CD14-positive monocyte (primary cell): ENCODE results near the gene IGF1R. TPM values are rescaled to one million over a fixed set of nuclear protein-coding genes. Genes with fewer than 3 reads are reported as not detected.

ENCODE experiments used
- DNase-seq, 3 donors: peaks; one replicate each; pipeline ENCODE4 v3.0.0-alpha.2; 2011 to 2022
- H2AFZ ChIP-seq: 2 replicates; pipeline ENCODE4 v1.6.0; 2012; ENCODE audit warnings: mild to moderate bottlenecking, low read depth, low read length, inconsistent platforms; ENCODE audit not compliant: insufficient read depth, poor library complexity, severe bottlenecking
- H3K27ac ChIP-seq, 2 donors: 1 replicate in 1 of 2; 2 replicates in 1 of 2; pipeline ENCODE4 v1.5.1; 2012 to 2013; ENCODE audit warnings: low read length in 2 of 2, control low read depth in 1 of 2, inconsistent platforms in 1 of 2, low read depth in 1 of 2, mild to moderate bottlenecking in 1 of 2
- H3K27me3 ChIP-seq, 2 donors: one replicate each; pipeline versions ENCODE4 v1.6.0 to v1.6.1; 2011 to 2013; ENCODE audit warnings: low read length in 2 of 2; ENCODE audit not compliant: control insufficient read depth in 2 of 2, insufficient read depth in 2 of 2
- H3K36me3 ChIP-seq, 2 donors: replicated peaks in 1 of 2; 1 replicate in 1 of 2; 2 replicates in 1 of 2; pipeline versions ENCODE4 v1.5.1 to v1.6.1; 2012 to 2013; ENCODE audit warnings: low read length in 2 of 2, control low read depth in 1 of 2, inconsistent platforms in 1 of 2, mild to moderate bottlenecking in 1 of 2; ENCODE audit not compliant: insufficient read depth in 2 of 2, control insufficient read depth in 1 of 2
- H3K4me1 ChIP-seq, 2 donors: 1 replicate in 1 of 2; 2 replicates in 1 of 2; pipeline versions ENCODE4 v1.5.1 to v1.6.1; 2012 to 2013; ENCODE audit warnings: low read length in 2 of 2, control low read depth in 1 of 2, inconsistent platforms in 1 of 2, mild to moderate bottlenecking in 1 of 2, moderate library complexity in 1 of 2; ENCODE audit not compliant: insufficient read depth in 2 of 2, control insufficient read depth in 1 of 2
- H3K4me2 ChIP-seq: replicated peaks from 2 replicates; pipeline ENCODE3; 2012; ENCODE audit warnings: low read length, moderate library complexity, mild to moderate bottlenecking; ENCODE audit not compliant: poor library complexity, severe bottlenecking; ENCODE audit errors: extremely low read depth
- H3K4me3 ChIP-seq, 3 experiments: fragments of 200-600 bp in 1 of 3; sonication (generic) in 1 of 3; replicated peaks in 1 of 3; 1 replicate in 2 of 3; 2 replicates in 1 of 3; pipeline ENCODE4 v1.5.1; 2011 to 2013; ENCODE audit warnings: low read length in 3 of 3, mild to moderate bottlenecking in 3 of 3, control low read depth in 2 of 3, low read depth in 2 of 3, inconsistent platforms in 1 of 3, moderate library complexity in 1 of 3
- H3K79me2 ChIP-seq: 2 replicates; pipeline ENCODE4 v1.6.0; 2012; ENCODE audit warnings: mild to moderate bottlenecking, control low read depth, inconsistent platforms, low read length, moderate library complexity; ENCODE audit not compliant: insufficient read depth
- H3K9ac ChIP-seq: 2 replicates; pipeline ENCODE4 v1.6.0; 2017; ENCODE audit warnings: low read length, mild to moderate bottlenecking; ENCODE audit not compliant: insufficient read depth, poor library complexity, severe bottlenecking
- H3K9me3 ChIP-seq, 2 donors: replicated peaks in 1 of 2; 1 replicate in 1 of 2; 2 replicates in 1 of 2; pipeline versions ENCODE4 v1.5.1 to v1.6.1; 2012 to 2013; ENCODE audit warnings: low read length in 2 of 2, control low read depth in 1 of 2; ENCODE audit not compliant: control insufficient read depth in 1 of 2, insufficient read depth in 1 of 2
- H4K20me1 ChIP-seq: 2 replicates; pipeline ENCODE4 v1.6.0; 2012; ENCODE audit warnings: mild to moderate bottlenecking, low read length, control low read depth, moderate library complexity; ENCODE audit not compliant: insufficient read depth
- H3K27ac Mint-ChIP-seq, 7 donors: one replicate each; pipeline ENCODE4 v1.8.0; 2020; ENCODE audit warnings: mild to moderate bottlenecking in 7 of 7, mixed read lengths in 7 of 7, moderate library complexity in 6 of 7, inconsistent platforms in 2 of 7
- H3K27me3 Mint-ChIP-seq, 3 donors: one replicate each; pipeline ENCODE4 v1.8.0; 2021 to 2022; ENCODE audit warnings: low read depth in 3 of 3, mild to moderate bottlenecking in 3 of 3, mixed read lengths in 3 of 3, moderate library complexity in 3 of 3, inconsistent platforms in 1 of 3
- H3K36me3 Mint-ChIP-seq, 2 donors: one replicate each; pipeline ENCODE4 v1.8.0; 2020; ENCODE audit warnings: mixed read lengths in 2 of 2, inconsistent platforms in 1 of 2, mild to moderate bottlenecking in 1 of 2
- H3K4me1 Mint-ChIP-seq: one replicate; pipeline ENCODE4 v1.8.0; 2020; ENCODE audit warnings: mild to moderate bottlenecking, mixed read lengths
- H3K4me3 Mint-ChIP-seq, 2 donors: one replicate each; pipeline ENCODE4 v1.8.0; 2020; ENCODE audit warnings: mild to moderate bottlenecking in 2 of 2, mixed read lengths in 2 of 2, moderate library complexity in 1 of 2
- H3K9me3 Mint-ChIP-seq, 7 donors: one replicate each; pipeline ENCODE4 v1.8.0; 2020 to 2022; ENCODE audit warnings: mixed read lengths in 7 of 7, mild to moderate bottlenecking in 6 of 7, moderate library complexity in 6 of 7, inconsistent platforms in 2 of 7
- WGBS: methylation state at CpG from one replicate; pipeline ENCODE4 v1.1.5; 2013; ENCODE audit warnings: missing lambda C conversion rate; ENCODE audit not compliant: insufficient coverage; 5-methylcytosine and 5-hydroxymethylcytosine counted together
- intact Hi-C, 2 donors: fragments of 100-400 bp; cut with micrococcal nuclease; formaldehyde crosslinking; loops; one replicate each; pipeline versions ENCODE4 v1.15.0 to v1.15.1; 2023
- polyA plus RNA-seq, 3 donors: library from polyadenylated mRNA; depleted of rRNA in 1 of 3; unstranded in 2 of 3; stranded (reverse) in 1 of 3; fragments of 300-500 nt in 2 of 3; fragments of >200 nt in 1 of 3; fragmentation: Illumina TruSeq in 2 of 3; gene quantifications; 1 replicate in 2 of 3; 2 replicates in 1 of 3; pipeline ENCODE4 v1.2.3, GENCODE V29; 2012 to 2021
- TF ChIP-seq, protein P1 (sequence below): fragments of 200-600 bp; IDR thresholded peaks from one replicate; pipeline ENCODE4 v1.8.0; 2022; ENCODE audit warnings: antibody characterized with exemption, mild to moderate bottlenecking

Gene IGF1R
- polyA plus RNA-seq, 3 donors = 0.35 to 4.9 (median 0.67) TPM

DNA sequence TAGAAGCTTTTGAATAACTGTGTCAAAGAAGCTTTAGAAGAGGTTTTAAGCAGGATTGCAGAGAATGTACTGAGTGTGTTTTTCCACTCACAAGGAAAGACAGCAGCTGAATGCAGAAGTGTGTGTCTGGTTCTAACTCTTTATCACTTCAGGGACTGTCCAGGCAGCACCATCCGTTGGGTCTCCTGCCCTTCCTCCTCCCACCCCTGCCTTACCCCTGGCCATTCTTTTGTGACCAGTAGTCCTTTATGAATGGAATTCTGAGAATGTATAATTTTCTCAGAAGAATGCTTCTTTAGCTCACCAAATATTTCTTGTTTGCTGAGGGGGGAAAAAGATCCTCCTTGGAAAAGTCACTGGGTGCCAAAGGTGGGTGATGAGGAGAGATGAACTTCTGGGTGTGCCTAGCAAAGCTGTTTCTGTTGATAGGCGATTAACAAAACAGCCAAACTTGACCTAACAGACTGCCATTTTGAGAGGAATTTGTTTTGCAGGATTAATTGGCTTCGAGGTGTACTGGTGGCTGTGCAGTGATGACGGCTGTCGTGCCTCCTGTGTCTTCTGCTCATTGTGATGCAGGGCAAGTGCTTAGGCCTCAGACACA lies 70.9 kb downstream of the IGF1R start:
- peaks cover 0 to 3% (median 0%) of the 10 kb centered on the region in 3 donors for H3K27me3 Mint-ChIP-seq
- Histone ChIP-seq H2AFZ (no peak overlapping the region), H3K4me2 (no peak overlapping the region), H3K9me3 (no peaks in the 10 kb centered on the region), H3K27me3 (no peaks in the 10 kb centered on the region), H3K79me2 (peaks cover 91% of the 10 kb centered on the region), H3K36me3 (no peaks in the 10 kb centered on the region), H4K20me1 (peaks cover 95% of the 10 kb centered on the region), H3K4me3 (no peak overlapping the region), H3K27ac (no peak overlapping the region), H3K4me1 (peaks cover 8 to 20% of the 10 kb centered on the region in 2 donors), H3K9ac (no peak overlapping the region)
- 100% methylated on average over 4 of the region's 5 CpGs for WGBS
- TF ChIP-seq, protein P1, sequence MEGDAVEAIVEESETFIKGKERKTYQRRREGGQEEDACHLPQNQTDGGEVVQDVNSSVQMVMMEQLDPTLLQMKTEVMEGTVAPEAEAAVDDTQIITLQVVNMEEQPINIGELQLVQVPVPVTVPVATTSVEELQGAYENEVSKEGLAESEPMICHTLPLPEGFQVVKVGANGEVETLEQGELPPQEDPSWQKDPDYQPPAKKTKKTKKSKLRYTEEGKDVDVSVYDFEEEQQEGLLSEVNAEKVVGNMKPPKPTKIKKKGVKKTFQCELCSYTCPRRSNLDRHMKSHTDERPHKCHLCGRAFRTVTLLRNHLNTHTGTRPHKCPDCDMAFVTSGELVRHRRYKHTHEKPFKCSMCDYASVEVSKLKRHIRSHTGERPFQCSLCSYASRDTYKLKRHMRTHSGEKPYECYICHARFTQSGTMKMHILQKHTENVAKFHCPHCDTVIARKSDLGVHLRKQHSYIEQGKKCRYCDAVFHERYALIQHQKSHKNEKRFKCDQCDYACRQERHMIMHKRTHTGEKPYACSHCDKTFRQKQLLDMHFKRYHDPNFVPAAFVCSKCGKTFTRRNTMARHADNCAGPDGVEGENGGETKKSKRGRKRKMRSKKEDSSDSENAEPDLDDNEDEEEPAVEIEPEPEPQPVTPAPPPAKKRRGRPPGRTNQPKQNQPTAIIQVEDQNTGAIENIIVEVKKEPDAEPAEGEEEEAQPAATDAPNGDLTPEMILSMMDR = no peak
- DNase-seq = no peak
- H3K36me3 Mint-ChIP-seq = peaks cover 3% of the 10 kb centered on the region in 2 donors
- H3K4me1 Mint-ChIP-seq = peaks cover 37% of the 10 kb centered on the region
- no peak overlapping the region for H3K4me3 Mint-ChIP-seq
- H3K9me3 Mint-ChIP-seq = no peaks in the 10 kb centered on the region
- intact Hi-C loops = no loop called here
- peak overlapping the region in 1 of 7 donors; percentile 24 for H3K27ac Mint-ChIP-seq

- Histone ChIP-seq H3K9ac (no peak overlapping the region), H3K4me2 (no peak overlapping the region), H2AFZ (no peak overlapping the region), H3K4me1 (peaks cover 8 to 20% of the 10 kb centered on the region in 2 donors), H3K27me3 (no peaks in the 10 kb centered on the region), H3K79me2 (peaks cover 86% of the 10 kb centered on the region), H3K9me3 (no peaks in the 10 kb centered on the region), H4K20me1 (peaks cover 94% of the 10 kb centered on the region), H3K36me3 (no peaks in the 10 kb centered on the region), H3K27ac (no peak overlapping the region), H3K4me3 (no peak overlapping the region)
- DNase-seq = no peak
- intact Hi-C loops = no loop called here
- 93% methylated on average over 3 of the region's 6 CpGs for WGBS
- Mint-ChIP-seq H3K4me1 (peaks cover 30% of the 10 kb centered on the region), H3K36me3 (peaks cover 0 to 3% of the 10 kb centered on the region in 2 donors), H3K4me3 (no peak overlapping the region), H3K27ac (peak overlapping the region in 1 of 7 donors; percentile 11), H3K9me3 (peaks cover 0 to 2% (median 0%) of the 10 kb centered on the region in 7 donors), H3K27me3 (peaks cover 0 to 3% (median 1%) of the 10 kb centered on the region in 3 donors)
- TF ChIP-seq, protein P1 = no peak
These were observed 71.7 kb downstream of the IGF1R start for GRCh38 chr15:98720031-98720430.
